Right ventricle myocardium superior (tissue), 1 donor: Measurements from ENCODE around the gene ANKS3. TPM values are rescaled to one million over a fixed set of nuclear protein-coding genes. Genes with fewer than 3 reads are reported as not detected.

ENCODE experiments used
- ATAC-seq: fragments of 200-7000 bp; cut with Tn5 transposase; one replicate; pipeline ENCODE4 v1.9.1; 2020; ENCODE audit warnings: mild to moderate bottlenecking; ENCODE audit not compliant: poor library complexity
- DNase-seq: peaks from one replicate; pipeline ENCODE4 v3.0.0-alpha.2; 2020
- intact Hi-C: fragments of 100-400 bp; cut with DNase I; formaldehyde crosslinking; loops from one replicate; pipeline ENCODE4 v1.11.2; 2022
- microRNA-seq: library from miRNA; unstranded; fragments of <30 nt; microRNA quantifications from one replicate; pipeline ENCODE4 v1.2.0, GENCODE V29; 2020
- total RNA-seq: library from RNA; stranded (reverse); fragmentation: NEBNext Ultra II Directional; extraction: Animal tissue kit (Norgen Biotek cat#: 25700); gene quantifications from one replicate; pipeline ENCODE4 v1.2.1, GENCODE V29; 2021
- donor health status: DM: no; HTN: yes; CAD: no; lungs with severe emphysema.

The ANKS3 gene
- total RNA-seq, 1 donor from 2014 or later = 9.1 TPM

DNA sequence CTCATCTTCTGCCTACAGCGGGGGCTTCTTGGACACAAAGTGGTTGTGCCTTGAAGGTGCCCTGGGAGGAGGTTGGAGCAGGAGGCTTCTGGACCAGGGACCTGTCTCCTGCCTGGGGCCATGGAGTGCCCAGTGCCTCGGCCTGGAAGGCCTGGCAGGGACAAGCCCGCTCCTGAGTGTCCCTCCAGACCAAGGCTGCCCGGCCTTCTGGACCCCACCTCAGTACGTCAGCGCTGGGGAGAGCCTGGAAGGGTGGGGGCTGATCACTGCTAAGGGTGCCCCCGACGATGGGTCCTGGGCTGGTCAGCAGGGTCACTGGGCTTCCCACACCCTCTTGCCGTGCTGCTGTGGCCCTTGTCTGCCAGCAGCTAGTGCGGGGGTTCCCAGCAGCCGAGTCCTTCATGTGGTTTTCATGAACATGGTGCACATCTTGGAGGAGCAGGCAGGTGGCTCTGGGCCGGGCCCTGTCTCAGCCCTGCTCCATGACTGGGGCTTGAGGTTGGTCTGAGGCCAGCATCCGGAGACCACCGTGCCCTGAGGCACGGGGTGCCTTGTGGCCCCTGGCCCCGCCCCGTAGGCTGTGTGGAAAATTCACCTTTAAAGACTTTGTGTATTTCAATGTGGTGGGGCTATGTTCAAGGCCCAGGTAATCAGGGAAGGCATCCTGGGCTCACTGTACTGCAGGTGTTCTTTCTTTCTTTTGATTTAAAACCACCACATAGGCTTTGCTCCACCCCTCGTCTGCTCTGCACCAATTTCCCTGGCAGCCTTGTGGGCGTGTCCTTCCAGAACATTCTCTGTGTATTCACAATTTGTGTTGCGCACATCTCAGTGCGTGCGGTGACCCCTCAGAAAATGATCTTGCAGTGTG lies 87.1 kb downstream of the ANKS3 start:
- intact Hi-C loops = no loop called here
- DNase-seq = no peak
- no peak for ATAC-seq

Small RNA genes lying within 50 kb of the gene (microRNA-seq; reads per million reads assigned to microRNA genes)
- gene MIR6769A = not detected

Other genes starting within 250 kb of the ANKS3 start
- gene CDIP1, start 195.5 kb downstream of the ANKS3 start, total RNA-seq = 45.2 TPM
- gene C16orf96, start 177.9 kb downstream of the ANKS3 start, total RNA-seq = 0.11 TPM
- 27.5 TPM for gene UBALD1, start 119.4 kb downstream of the ANKS3 start, total RNA-seq
- gene MGRN1, start 109.4 kb downstream of the ANKS3 start, total RNA-seq = 27.9 TPM
- 52.8 TPM for gene NUDT16L1, start 40.7 kb downstream of the ANKS3 start, total RNA-seq
- 1.2 TPM for gene DNAAF8, start 266 bp upstream of the ANKS3 start, total RNA-seq
- gene ZNF500, start 32.9 kb upstream of the ANKS3 start, total RNA-seq = 4.8 TPM
- gene SEPTIN12, start 54.1 kb upstream of the ANKS3 start, total RNA-seq = not detected
- gene SMIM22, start 61.1 kb upstream of the ANKS3 start, total RNA-seq = not detected
- 110 TPM for gene ROGDI, start 68.4 kb upstream of the ANKS3 start, total RNA-seq
- 93.3 TPM for gene GLYR1, start 113.0 kb upstream of the ANKS3 start, total RNA-seq
- gene UBN1, start 113.2 kb upstream of the ANKS3 start, total RNA-seq = 42.1 TPM
- 14.9 TPM for gene PPL, start 202.9 kb upstream of the ANKS3 start, total RNA-seq
- gene SEC14L5, start 224.1 kb upstream of the ANKS3 start, total RNA-seq = 26.2 TPM